Type B pancreatic cell (in vitro differentiated cells): Measurements from ENCODE around the gene CASTOR1. TPM values are rescaled to one million over a fixed set of nuclear protein-coding genes. Genes with fewer than 3 reads are reported as not detected.
A peak's percentile ranks its signal among the peaks of the same experiment; 100 is the strongest.

Experiments used
- DNase-seq: peaks from one replicate; pipeline ENCODE4 v3.0.0; 2021; ENCODE audit warnings: mixed read lengths; ENCODE audit not compliant: unreplicated experiment; ENCODE audit errors: extremely low spot score
- H3K27ac Mint-ChIP-seq: 2 replicates; pipeline ENCODE4 v1.8.0; 2021; ENCODE audit warnings: mild to moderate bottlenecking, mixed read lengths
- H3K27me3 Mint-ChIP-seq: 2 replicates; pipeline ENCODE4 v1.8.0; 2021; ENCODE audit warnings: mixed read lengths
- H3K36me3 Mint-ChIP-seq: 2 replicates; pipeline ENCODE4 v1.8.0; 2021; ENCODE audit warnings: mixed read lengths
- H3K4me1 Mint-ChIP-seq: one replicate; pipeline ENCODE4 v1.8.0; 2021; ENCODE audit warnings: mixed read lengths; ENCODE audit not compliant: unreplicated experiment
- H3K4me3 Mint-ChIP-seq: 2 replicates; pipeline ENCODE4 v1.8.0; 2021; ENCODE audit warnings: mild to moderate bottlenecking, mixed read lengths
- H3K9me3 Mint-ChIP-seq: 2 replicates; pipeline ENCODE4 v1.8.0; 2021; ENCODE audit warnings: mixed read lengths
- total RNA-seq: library from RNA; stranded (reverse); gene quantifications from 2 replicates; pipeline ENCODE4 v1.2.1, GENCODE V29; 2021; ENCODE audit warnings: low replicate concordance
- TF ChIP-seq, protein P1 (sequence below): fragments of 200-600 bp; sonication (generic); conservative IDR thresholded peaks from 2 replicates; pipeline ENCODE4 v1.5.0; 2021; ENCODE audit warnings: antibody characterized with exemption, mild to moderate bottlenecking

CASTOR1 gene
- total RNA-seq, 1 donor from 2014 or later = 11.4 TPM

- peaks cover 9% of the 10 kb centered on the region for H3K4me1 Mint-ChIP-seq
- no peaks in the 10 kb centered on the region for H3K36me3 Mint-ChIP-seq
- TF ChIP-seq, protein P1, sequence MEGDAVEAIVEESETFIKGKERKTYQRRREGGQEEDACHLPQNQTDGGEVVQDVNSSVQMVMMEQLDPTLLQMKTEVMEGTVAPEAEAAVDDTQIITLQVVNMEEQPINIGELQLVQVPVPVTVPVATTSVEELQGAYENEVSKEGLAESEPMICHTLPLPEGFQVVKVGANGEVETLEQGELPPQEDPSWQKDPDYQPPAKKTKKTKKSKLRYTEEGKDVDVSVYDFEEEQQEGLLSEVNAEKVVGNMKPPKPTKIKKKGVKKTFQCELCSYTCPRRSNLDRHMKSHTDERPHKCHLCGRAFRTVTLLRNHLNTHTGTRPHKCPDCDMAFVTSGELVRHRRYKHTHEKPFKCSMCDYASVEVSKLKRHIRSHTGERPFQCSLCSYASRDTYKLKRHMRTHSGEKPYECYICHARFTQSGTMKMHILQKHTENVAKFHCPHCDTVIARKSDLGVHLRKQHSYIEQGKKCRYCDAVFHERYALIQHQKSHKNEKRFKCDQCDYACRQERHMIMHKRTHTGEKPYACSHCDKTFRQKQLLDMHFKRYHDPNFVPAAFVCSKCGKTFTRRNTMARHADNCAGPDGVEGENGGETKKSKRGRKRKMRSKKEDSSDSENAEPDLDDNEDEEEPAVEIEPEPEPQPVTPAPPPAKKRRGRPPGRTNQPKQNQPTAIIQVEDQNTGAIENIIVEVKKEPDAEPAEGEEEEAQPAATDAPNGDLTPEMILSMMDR = peak; percentile 83
- no peaks in the 10 kb centered on the region for H3K27me3 Mint-ChIP-seq
- peak overlapping the region; percentile 87 for H3K4me3 Mint-ChIP-seq
- peak overlapping the region; percentile 90 for H3K27ac Mint-ChIP-seq
- H3K9me3 Mint-ChIP-seq = no peaks in the 10 kb centered on the region
- peak; percentile 82 for DNase-seq
Observed at GRCh38 chr22:30287648-30288418, 1.5 kb downstream of the CASTOR1 start.

DNA sequence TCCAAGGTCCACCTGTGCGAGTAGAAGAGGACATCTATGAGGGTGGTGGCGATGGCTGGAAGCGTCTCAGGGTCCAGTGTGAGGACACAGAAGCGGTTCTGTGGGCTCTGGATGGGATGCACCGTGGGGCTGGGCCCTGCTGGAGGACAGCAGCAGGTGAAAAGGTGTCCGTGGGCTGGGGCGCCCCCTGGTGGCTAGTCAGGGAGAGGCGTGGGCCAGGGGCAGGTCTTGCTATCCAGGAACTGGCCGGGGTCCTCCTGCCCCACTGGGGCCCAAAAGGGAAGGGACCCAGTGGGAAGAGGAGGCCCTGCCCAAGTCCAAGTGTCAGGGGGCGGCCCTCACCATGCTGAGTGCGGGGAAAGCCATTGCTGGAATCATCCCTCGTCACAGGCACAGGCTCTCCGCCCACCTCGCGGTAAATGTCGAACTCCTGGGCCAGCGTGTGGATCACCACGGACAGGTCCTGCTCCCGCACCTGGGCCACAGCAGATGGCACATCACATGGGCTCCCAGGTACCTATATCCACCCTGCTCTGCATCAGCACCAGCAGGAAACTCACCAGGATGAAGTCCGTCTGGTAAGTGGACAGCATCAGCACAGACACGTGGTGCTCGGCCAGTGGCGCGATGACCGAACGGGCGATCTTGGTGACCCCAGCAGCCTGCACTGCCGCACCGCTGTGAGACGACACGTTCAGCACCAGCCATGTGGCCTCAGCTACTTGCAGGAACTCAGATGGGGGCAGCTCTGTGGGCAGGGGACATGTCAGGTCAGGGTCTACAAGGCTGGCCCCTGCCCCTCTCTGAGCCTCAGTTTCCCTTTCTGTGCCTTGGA is 2.3 kb downstream of the CASTOR1 start:
- H3K9me3 Mint-ChIP-seq = no peaks in the 10 kb centered on the region
- TF ChIP-seq, protein P1 = peak; percentile 93
- no peaks in the 10 kb centered on the region for H3K36me3 Mint-ChIP-seq
- H3K27ac Mint-ChIP-seq = no peak overlapping the region
- H3K27me3 Mint-ChIP-seq = no peaks in the 10 kb centered on the region
- H3K4me1 Mint-ChIP-seq = peaks cover 9% of the 10 kb centered on the region
- H3K4me3 Mint-ChIP-seq = no peak overlapping the region
- peak; percentile 86 for DNase-seq

DNA sequence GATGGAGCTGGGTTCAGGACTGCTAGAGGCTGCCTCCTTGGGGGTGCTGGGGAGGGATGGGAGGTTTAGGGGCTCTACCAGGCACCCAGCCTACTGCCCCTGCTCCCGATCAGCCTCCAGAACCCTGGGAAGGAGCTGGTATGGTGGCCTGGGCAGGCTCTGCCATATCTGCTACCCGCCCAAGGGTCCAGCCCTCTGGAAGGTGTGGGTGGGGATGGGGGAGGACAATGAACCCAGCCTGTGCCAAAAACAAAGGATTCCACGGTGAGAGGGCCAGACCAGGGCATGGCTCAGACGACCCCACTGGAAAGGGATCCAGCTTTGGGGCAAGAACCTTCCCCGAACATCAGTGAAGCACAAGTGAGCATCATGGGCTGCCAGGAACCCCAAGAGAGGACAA is 3.0 kb downstream of the CASTOR1 start:
- Mint-ChIP-seq H3K36me3 (no peaks in the 10 kb centered on the region), H3K4me1 (peaks cover 9% of the 10 kb centered on the region), H3K27me3 (no peaks in the 10 kb centered on the region), H3K4me3 (no peak overlapping the region), H3K27ac (no peak overlapping the region), H3K9me3 (no peaks in the 10 kb centered on the region)
- DNase-seq = no peak
- TF ChIP-seq, protein P1 = no peak

- Mint-ChIP-seq H3K9me3 (no peaks in the 10 kb centered on the region), H3K27me3 (no peaks in the 10 kb centered on the region), H3K4me1 (peaks cover 9% of the 10 kb centered on the region), H3K4me3 (no peak overlapping the region), H3K36me3 (no peaks in the 10 kb centered on the region), H3K27ac (no peak overlapping the region)
- no peak for DNase-seq
- TF ChIP-seq, protein P1 = no peak
Observed at GRCh38 chr22:30285846-30286200, 3.5 kb downstream of the CASTOR1 start.

- TF ChIP-seq, protein P1 = no peak
- no peaks in the 10 kb centered on the region for H3K36me3 Mint-ChIP-seq
- H3K9me3 Mint-ChIP-seq = no peaks in the 10 kb centered on the region
- H3K27ac Mint-ChIP-seq = no peak overlapping the region
- H3K4me3 Mint-ChIP-seq = no peak overlapping the region
- peaks cover 9% of the 10 kb centered on the region for H3K4me1 Mint-ChIP-seq
- H3K27me3 Mint-ChIP-seq = no peaks in the 10 kb centered on the region
- no peak for DNase-seq
Observed at GRCh38 chr22:30285176-30285845, 4.0 kb downstream of the CASTOR1 start.
